Stimulated activated CD4-positive, alpha-beta T cell treated with anti-CD3 and anti-CD28 coated beads, Interleukin-12 subunit alpha, Interleukin-12 subunit beta, amount 100 ng/mL, for 4 hours (primary cell): ENCODE results near the gene TEX29.

Source experiments
- DNase-seq: peaks from one replicate; pipeline ENCODE4 v3.0.0-alpha.2; 2020

TEX29 gene

DNA sequence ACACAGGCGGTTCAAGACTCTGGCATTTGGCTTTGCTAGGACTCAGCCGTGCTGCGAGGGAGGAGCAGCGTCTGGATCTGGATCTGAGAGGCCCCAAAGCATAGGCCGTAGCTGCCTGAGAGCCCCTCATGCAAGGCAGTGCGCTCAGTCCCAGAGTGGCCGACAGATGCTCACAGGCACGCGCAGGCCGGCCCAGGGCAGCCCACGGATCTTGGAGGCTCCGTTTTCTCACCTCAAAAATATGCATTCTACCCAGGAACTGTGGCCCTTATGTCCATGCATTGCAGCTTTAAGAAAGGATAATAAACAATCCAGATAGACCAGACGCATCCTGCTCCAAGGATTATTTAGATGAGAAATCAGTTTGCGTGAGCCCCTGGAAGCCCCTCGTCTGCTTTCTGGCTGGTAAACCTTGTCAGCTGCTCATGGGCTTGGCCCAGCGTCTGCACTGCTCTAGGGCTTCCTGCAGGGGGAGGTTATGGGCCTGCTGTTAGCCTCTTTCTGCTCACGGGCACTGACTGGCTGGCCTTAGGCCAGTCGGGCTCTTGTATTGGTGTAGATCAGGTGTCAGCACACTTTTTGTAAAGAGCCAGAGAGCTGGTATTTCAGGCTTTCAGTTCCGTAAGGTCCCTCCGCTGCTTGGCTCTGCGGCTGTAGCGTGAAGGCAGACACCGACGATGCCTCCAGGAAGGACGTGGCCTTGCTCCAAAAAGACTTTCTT lies 24.2 kb downstream of the TEX29 start:
- DNase-seq: no peak

DNA sequence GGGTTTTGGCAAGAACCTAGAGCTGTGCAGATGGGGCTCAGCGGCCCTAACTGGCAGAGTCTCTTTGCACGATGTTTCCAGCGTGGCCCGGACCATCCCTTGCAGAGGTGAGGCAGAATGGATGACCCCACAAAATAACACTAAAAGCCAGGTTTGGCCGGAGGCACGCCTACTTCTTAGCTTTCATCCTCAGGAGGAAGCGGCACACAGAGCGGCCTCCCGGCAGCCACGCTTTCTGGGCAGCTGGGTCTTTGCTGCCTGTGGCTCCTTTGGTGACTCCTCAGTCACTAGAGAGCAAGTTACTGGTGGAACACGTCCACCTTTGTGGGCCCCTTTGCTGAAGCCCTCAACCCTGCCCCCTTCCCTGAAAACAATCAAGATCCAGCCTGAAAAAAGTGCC lies 25.2 kb downstream of the TEX29 start:
- DNase-seq: no peak

DNA sequence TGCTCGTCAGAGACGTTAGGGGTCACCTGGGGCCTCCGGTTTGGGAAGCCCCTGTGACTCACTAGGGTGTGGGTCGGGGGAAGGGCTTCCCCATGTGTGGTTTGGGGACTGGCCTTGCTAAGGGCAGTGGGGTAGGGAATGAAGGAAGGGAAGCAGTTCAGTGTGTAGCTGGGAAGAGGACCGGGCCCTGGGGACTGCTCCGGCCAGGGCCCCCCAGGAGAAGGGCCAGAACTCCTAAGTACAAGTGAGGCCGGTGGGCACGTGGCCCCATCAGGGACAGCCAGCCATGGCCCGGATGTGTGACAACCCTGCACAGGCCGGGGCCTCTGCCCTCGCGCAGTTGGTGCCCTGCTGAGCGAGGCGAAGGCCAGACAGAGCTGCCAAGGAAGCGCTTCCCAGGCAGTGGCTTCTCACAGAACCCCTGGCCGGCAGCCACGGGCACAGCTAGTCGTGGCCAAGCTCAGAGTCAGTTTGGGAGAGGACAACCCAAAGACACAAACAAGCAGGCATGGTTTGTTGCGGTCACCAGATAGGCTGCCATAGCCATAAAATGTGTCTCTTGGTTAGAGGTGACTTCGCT lies 25.7 kb downstream of the TEX29 start:
- DNase-seq: no peak

DNA sequence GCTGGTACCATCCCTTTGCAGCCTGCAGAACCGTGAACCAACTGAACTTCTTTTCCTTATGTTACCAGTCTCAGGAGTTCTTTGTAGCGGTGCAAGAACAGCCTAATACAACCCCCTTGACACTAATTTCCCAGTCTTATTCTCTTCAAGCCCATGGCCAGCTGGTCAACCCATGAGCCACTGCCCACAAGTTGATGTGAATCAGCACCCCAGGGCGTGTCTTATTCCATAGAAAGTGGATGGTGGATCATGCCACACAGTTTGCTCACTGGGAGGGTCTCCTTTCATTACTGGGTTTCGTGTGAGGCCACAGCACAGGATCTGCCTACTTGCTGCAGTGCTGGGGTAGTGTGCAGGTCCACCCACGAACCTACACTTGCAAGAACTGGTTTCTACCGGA lies 27.0 kb downstream of the TEX29 start:
- no peak for DNase-seq

DNA sequence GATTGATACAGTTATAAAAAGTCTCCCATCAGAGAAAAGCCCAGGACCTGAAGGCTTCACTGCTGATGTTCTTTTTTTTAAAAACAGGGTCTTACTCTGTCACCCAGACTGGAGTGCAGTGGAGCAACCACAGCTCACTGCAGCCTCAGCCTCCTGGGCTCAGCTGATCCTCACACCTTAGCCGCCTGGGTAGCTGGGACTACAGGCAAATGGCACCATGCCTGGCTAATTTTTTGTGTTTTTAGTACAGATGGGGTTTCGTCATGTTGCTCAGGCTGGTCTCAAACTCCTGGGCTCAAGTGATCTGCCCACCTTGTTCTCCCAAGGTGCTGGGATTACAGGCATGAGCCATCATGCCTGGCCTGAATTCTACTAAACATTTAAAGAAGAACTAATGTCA lies 33.1 kb downstream of the TEX29 start:
- DNase-seq: no peak

DNA sequence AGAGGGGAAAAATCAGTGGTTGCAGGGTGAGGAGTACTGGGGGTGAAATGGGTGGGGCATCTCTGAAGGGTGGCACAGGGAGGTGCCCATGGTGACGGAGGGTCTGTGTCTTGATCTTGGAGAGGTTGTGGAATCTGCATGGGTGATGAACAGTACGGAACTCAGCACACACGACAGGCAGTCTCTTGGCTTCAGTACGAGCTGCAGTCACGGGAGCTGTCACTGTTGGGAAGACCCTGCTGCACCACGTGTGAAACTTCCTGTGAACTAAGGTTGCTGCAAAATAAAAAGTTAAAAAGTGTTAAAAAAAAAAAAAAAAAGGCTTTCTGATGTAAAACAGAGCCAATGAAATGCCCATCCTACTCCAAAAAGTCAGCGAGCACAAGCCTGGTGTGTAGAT lies 34.3 kb downstream of the TEX29 start:
- no peak for DNase-seq

DNA sequence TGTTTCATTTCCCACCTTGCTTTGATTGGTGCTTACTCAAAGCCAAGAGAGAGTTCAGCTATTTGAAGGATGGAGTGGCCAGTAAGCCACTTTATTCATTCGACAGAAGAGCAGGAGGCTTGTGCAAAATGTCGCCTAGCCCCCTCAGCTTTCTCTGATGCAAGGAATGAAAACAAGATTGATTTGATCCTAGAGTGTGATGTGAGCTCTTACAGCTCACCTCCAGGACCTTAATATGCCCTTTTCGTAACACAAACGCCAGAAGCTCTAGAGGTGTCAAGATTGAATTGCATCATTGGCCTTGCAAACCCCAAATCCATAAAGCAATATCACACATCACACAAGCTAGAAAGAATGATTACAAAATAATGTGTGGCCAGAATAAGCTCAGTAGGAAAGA lies 36.4 kb downstream of the TEX29 start:
- no peak for DNase-seq

DNA sequence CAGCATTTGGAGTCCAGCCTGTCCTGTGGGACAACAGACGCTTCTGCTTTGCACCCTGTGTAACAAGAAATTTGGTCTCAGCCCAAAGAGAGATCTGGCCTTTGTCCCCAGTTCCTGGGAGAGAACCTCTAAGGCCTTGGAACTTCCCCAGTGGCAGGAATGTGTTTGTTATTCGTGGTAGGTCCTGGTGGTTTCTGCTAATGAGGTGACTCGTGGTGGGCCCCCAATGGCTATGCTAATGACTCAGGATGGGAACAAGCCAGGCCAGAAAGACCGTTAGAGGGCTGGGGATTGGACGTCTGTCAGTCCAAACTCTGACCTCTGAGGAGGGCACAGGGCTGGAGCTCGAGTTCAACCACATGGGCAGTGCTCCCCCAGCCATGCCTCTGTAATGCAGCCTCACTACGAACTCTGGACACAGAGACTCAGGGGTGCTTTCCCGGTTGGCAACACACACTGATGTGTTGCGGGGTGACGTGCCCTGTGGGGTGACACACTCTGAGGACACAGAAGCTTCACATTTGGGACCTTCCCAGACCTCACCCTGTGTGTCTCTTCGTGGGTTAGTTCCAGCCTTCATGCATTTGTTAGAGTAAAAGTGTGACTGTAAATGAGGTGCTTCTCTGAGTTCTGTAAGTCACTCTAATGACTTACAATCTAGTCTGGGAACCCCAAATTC lies 38.9 kb downstream of the TEX29 start:
- DNase-seq: no peak

DNA sequence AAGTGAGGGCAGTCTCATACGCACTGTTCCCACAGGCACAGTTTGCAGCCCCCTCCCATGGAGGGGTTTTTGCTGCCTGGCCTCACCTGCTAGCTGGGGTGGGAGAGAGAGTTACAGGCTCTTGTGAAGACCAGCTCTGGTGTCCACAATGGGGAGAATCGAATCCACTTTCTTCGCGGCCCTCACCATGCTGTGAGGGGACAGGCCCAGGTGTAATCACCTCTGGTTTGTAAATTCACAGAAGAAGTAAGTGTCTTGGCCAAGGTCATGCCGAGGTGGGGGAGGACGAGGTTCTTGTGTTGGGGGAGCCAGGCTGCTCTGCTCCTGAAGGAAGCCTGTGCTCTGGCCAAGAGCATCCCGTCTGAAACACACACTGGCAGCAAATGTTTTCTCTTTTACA lies 39.5 kb downstream of the TEX29 start:
- no peak for DNase-seq

DNA sequence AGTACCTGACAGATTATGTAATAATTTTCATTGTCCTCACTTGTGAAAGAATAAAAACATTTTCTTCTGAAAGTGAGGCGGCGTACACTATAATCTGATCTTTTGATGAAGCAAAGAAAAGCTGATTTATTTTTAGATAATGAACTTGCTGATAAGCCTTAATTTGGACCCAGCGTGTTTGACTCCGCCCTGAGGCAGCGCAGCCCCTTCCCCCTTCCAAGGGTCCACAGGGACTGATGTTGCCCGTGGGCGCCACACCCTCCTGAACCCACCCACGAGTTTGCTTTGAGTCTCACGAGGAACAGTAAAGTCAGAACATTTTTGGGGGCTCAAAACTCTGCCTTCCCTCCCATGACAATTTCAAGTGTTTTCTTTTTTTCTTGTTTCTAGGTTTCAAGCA lies 40.0 kb downstream of the TEX29 start:
- DNase-seq: no peak

DNA sequence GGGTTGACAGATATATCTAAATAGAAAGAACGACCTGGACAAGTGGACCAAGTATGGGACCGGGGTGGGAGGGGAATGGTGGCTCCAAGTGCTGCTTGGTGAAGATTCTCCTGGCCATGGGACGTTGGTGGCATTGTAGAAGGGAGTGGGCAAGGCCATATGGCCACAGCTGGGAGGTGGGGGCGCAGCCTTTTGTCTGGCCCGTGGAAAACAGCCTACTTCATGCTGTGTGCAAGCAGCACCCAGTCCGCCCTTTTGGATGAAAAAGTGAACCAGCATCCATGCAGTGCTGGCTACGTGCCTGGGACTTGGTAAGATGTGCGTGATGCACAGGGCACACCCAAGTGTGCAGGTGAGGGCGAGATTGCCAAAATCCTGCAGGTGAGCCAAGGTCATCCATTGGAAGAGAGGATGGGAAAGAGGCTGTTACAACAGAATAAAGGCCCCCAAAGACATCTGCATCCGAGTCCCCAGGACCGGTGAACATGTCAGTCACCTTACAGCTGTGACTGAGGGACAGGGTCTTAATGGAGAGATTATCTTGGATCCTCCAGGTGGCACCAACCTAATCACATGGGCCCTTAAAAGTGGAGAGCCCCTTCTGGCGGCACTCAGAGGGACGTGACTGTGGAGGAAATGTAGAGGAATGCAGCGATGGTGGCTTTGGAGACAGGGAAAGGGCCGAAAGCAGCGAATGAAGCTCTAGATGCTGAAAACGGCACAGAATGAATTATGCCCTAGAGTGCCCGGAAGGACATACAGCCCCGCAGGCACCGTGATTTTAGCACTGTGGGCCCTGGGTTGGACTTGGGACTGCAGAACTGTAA lies 40.8 kb downstream of the TEX29 start:
- no peak for DNase-seq

DNA sequence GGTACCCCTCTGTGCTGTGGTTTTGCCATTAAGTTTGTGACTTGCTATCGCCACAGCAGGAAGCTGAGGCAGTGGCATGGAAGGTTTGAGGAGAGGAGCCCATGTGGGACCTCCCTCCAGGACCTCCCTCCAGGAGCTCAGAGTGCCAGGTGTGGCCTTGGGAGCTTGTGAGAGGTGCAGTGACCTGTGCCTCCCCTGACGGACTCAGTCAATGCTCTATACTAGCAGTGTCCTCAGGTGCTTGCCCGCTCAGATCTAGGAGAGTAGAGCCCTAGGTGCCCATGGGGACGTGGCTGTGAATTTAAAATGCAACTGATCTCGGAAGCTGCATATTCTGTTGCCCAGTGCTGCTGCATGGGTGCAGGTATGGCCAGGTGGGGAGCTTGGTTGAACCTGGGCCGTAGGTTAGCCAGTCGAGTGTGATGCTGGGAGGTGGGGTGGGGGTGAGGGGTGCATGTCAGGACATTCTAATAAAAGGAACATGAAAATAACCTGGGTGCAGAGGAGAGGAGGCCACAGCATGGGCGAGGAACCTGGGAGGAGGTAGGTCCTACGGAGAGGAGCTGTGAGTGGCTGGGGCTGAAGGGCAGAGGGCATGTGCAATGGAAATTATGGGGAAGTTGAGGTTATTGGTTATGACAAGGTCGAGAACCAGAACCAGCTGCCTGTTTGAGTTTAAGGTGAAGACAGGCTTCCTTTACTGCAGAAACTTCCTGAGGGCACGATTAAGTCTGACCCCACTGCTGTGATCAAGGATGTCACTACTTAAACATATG lies 41.6 kb downstream of the TEX29 start:
- no peak for DNase-seq

DNA sequence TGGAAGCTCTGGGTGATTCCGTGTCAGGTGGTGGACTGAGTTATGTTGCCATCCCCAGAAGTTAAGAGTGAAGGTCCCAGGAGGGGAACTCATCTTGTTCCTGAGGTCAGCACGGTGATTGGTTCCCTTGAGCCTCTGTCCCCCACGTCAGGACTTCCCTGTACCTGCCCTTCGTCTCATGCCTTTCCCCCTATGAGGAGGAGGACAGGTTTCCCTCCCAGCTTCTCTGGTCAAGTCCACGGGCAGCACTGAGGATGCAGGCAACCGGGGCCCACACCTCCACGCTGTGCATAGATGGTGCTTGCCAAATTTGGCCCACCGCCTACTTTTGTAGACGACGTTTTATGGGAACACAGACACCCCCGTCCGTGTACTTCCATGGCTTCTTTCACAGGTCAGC lies 42.7 kb downstream of the TEX29 start:
- DNase-seq: no peak

DNA sequence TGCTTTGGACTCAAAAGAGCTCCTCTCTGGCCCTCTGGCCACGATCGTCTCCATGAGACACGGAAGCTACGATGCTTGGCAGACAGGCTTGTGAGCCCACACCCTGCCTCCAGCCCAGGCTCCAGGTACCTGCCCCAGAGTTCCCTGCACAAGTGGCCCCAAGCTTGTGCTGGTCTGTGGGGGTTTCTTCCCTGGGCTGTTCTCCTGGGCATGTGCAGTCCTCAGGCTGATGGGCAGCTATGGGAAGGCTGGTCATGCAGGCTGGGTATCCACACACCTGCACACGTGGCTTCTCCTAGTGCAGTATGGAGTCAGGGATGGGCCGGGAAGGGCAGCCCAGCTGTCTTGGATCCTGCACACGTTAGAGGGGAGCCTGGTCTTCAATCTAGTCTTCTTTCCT lies 43.1 kb downstream of the TEX29 start:
- DNase-seq: no peak

DNA sequence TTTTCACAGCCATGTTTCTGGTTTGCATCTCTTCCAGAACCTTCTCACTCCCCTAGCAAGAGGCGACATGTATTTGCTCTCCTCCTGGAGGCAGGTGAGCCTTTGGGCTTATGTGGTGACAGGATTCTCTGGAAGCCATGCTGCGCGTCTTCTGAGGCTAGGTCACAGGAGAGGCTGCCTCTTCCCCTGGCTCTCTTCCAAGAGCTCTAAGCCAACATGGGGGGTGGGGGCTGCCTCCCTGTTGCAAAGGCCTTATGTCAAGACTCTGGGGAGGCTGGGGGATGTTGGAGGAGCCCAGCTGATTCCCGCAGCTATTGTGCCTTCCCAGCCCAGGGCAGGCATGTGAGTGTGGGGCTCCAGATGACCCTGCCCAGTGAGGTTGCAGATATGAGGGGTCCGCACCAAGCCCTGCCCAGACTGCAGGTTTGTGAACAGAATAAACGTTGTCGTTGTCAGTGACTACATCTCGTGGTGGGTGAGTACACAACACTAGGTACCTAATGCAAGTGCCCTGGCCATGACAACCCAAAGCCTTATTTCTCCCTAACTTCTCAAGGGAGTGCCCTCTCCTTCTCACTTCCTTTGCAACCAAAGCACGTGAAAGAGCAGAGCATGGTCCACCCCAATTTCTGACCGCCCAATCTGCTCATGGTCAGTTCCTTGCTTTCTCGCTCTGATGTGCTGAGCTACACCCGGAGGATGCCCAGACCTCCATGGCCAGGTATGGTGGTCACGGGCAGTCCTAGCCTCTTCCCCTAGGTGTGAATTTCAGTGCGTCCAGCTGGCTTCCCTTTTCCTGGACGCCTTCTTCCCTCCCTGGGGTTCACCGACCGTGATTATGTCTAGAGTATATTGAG lies 44.9 kb downstream of the TEX29 start:
- no peak for DNase-seq

DNA sequence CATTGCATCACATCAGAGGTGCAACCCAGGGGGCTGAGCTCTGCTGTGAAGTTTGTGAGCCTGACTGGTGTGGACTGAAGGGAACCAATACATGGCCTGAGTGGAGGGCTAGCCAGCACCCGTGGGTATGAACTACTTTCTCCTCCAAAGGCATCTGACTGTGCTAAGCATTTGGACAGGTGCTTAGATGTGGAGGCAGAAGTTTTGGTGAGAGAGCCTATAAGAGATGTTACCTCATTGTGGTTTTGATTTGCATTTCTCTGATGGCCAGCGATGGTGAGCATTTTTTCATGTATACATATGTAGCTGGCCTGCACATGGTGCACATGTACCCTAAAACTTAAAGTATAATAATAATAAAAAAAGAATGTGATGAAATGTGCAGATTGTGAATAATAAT lies 46.9 kb downstream of the TEX29 start:
- no peak for DNase-seq

DNA sequence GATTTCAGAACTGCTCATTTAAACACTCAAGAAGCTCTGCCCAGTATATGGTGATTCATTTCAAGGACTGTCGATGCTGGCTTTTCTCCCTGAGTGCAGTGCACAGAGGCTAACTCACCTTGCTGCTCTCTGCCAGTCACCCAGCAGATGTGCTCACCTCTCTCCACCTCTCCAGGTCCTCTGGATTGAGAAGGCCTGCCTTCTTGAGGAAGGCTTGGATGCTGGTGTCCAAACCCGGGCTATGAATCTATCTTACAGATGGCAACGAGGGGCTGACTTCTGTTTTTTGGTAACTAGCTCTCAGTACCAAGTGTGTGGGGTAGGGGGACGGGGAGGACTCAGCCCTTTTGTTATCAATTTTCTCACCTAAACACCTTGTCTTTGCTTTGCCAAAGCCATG lies 47.6 kb downstream of the TEX29 start:
- no peak for DNase-seq

DNA sequence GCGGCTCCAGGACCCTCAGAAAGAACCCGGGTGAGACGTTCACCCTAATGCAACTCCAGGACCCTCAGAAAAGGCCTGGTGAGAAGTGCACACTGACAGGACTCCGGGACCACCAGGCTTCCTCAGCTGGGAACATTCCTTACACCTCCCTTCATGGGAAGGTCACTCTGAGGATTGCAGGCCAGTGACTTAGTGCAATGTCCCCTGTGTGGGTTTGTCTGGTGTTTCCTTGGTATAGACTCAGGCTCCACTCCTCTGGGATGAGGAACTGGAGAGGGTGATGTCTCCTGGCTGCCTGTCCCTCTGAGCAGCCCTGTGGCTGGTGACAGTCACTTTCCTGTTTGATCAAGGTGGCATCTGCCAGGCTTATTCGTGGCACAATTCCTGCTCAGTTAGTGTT lies 49.7 kb downstream of the TEX29 start:
- no peak for DNase-seq

DNA sequence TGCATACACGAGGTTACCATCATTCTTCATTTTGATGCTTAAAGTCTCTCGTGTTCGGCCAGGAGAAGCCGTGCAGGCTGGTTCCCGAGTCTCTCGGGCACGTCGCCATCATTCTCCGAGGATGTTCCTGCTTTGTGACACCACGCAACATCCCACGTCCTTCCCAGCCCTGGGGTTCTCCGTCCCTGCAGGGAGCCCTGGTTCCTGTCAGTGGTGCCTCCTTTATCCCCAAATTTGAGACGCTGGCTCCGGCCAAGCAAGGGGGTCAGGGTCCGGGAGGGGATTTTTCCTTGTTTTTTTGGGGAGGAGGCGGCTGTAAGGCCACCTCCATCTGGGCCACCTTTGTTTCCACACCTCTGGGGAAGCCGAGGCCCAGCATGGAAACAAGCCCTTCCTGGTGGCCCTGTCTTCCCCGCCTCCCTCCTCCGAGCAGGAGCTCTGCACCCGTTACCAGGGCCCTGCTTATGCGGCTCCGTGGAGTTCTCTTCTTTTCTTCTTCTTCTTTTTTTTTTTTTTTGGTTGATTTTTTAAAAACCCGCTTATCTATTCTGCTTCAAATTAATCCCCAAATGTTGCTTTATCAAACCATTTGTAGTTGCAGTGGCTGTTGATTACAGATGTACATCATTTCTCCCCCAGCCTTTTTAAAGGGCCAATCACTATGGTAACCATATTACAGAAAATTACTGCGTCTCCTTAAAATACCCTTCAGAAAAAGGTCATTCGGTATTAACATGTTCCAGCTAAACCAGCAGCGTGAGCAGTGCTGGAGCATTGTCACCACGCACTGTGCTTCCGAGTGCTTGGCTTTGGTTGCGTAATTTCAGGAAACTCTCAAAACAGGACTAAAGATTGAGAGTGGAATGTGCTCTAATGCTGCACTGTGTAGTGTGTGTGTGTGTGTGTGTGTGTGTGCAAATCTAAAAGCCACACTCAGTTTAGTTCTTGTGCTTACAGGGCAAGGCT lies 50.4 kb downstream of the TEX29 start:
- no peak for DNase-seq

DNA sequence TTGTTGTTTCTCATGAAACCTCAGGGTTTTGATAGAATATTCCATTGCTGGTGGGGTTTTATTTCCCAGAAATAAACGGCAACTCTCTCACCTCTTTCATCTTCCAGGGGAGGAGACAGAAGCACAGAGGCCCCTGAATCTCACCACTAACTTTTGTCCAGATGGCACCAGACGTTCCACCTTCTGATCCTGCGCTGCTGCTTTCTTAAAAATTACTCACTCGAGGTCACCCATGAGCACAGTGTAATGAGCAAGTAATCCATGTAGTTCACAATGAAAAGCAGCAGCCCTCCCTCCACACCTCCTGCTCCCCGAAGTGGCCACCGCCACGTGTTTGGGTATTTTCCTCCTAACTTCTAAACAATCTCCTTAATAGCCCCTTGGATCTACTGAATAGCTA lies 51.3 kb downstream of the TEX29 start:
- no peak for DNase-seq
